ENCODE results near the gene RIC1. TPM values are rescaled to one million over a fixed set of nuclear protein-coding genes. Genes with fewer than 3 reads are reported as not detected.

Gene RIC1
- total RNA-seq, 1 donor = 62.9 TPM

GRCh38 chr9:5825223-5825622 lies 196.3 kb downstream of the RIC1 start:
- Histone ChIP-seq H3K4me1 (ENCODE audit: insufficient read depth, low read length) (no peaks in the 10 kb centered on the region), H3K27me3 (ENCODE audit: insufficient read depth, low read length) (no peaks in the 10 kb centered on the region), H3K9me3 (ENCODE audit: low read depth, low read length) (no peaks in the 10 kb centered on the region), H3K4me3 (ENCODE audit: low read length) (no peak overlapping the region)

Other genes starting within 250 kb of the RIC1 start
- gene PLGRKT, start 191.2 kb upstream of the RIC1 start, total RNA-seq = 12.6 TPM
- 6.2 TPM for gene CD274, start 178.6 kb upstream of the RIC1 start, total RNA-seq
- gene PDCD1LG2, start 118.6 kb upstream of the RIC1 start, total RNA-seq = not detected
- 6.5 TPM for gene ERMP1, start 204.0 kb downstream of the RIC1 start, total RNA-seq

Measured in mononuclear cell (primary cell).